ENCODE measurements around the gene PIK3R5.

DNA sequence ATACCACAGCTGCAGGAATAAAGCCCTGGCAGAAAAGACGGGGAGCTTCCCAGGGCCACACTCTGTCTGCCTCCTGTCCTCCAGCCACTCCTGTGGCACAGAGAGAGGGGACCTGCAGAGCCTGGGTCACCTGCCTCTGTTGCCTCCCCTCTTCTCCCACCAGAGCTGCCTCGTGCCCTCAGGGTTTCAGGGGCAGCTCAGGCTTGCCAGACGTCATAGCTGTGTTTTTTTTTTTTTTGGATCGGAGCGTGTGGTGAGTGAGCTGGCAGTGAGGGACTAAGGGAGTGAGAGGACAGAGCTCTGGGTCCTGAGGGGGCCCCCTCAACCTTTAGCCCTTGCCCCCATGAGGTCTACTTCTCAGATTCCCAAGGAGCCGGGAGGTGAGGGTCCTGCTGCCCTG is 100.1 kb downstream of the PIK3R5 start:
- TF ChIP-seq, protein P1, sequence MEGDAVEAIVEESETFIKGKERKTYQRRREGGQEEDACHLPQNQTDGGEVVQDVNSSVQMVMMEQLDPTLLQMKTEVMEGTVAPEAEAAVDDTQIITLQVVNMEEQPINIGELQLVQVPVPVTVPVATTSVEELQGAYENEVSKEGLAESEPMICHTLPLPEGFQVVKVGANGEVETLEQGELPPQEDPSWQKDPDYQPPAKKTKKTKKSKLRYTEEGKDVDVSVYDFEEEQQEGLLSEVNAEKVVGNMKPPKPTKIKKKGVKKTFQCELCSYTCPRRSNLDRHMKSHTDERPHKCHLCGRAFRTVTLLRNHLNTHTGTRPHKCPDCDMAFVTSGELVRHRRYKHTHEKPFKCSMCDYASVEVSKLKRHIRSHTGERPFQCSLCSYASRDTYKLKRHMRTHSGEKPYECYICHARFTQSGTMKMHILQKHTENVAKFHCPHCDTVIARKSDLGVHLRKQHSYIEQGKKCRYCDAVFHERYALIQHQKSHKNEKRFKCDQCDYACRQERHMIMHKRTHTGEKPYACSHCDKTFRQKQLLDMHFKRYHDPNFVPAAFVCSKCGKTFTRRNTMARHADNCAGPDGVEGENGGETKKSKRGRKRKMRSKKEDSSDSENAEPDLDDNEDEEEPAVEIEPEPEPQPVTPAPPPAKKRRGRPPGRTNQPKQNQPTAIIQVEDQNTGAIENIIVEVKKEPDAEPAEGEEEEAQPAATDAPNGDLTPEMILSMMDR (IDR thresholded peaks at IDR 0.05): no peak
- no peak for TF ChIP-seq POLR2A (IDR thresholded peaks at IDR 0.05)

Data from lower leg skin (tissue), 3 donors.